Measurements from ENCODE around the gene PTPRCAP. TPM values are rescaled to one million over a fixed set of nuclear protein-coding genes. Genes with fewer than 3 reads are reported as not detected.

The PTPRCAP gene
- total and polyA plus RNA-seq, 4 donors = 2.9 to 6.2 (median 4.5) TPM

DNA sequence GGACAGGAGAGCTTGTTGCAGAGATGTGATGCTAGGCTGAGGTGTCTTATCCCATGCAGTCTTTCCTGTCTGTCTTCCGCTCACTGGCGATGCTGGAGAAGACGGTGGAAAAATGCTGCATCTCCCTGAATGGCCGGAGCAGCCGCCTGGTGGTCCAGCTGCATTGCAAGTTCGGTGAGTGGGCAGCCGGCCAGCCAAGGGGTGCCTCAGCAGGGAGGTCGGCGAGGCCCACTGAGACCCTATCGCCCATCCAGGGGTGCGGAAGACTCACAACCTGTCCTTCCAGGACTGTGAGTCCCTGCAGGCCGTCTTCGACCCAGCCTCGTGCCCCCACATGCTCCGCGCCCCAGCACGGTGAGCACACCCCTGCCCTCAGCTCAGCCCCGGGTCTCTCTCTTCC lies 44.0 kb downstream of the PTPRCAP start:
- no peak for DNase-seq (ENCODE audit: low spot score)
- WGBS = 95% methylated on average over 18 of the region's 18 CpGs
- H3K4me1 ChIP-seq (ENCODE audit: control insufficient read depth in 4 of 4, insufficient read depth in 4 of 4, low read length in 3 of 4) = peaks cover 0 to 26% (median 16%) of the 10 kb centered on the region in 4 donors

More for the DNA sequence above, 44.0 kb downstream of the PTPRCAP start:
- Histone ChIP-seq H3K27me3 (ENCODE audit: control insufficient read depth in 4 of 4, insufficient read depth in 4 of 4, low read length in 3 of 4) (no peaks in the 10 kb centered on the region), H3K36me3 (ENCODE audit: control insufficient read depth in 4 of 4, insufficient read depth in 3 of 4, low read depth in 1 of 4, low read length in 3 of 4) (peaks cover 12 to 25% (median 15%) of the 10 kb centered on the region in 4 donors), H3K4me3 (ENCODE audit: low read depth in 1 of 3, low read length in 3 of 3) (no peak overlapping the region), H3K9me3 (ENCODE audit: control insufficient read depth in 4 of 4, low read length in 3 of 4) (no peaks in the 10 kb centered on the region), H3K9ac (ENCODE audit: low read depth in 1 of 2, low read length in 2 of 2) (no peak overlapping the region), H3K27ac (ENCODE audit: low read depth in 1 of 2, low read length in 2 of 2) (no peak overlapping the region)
- TF ChIP-seq FOXA2 (IDR thresholded peaks at IDR 0.05) = no peak
- TF ChIP-seq, protein P1, sequence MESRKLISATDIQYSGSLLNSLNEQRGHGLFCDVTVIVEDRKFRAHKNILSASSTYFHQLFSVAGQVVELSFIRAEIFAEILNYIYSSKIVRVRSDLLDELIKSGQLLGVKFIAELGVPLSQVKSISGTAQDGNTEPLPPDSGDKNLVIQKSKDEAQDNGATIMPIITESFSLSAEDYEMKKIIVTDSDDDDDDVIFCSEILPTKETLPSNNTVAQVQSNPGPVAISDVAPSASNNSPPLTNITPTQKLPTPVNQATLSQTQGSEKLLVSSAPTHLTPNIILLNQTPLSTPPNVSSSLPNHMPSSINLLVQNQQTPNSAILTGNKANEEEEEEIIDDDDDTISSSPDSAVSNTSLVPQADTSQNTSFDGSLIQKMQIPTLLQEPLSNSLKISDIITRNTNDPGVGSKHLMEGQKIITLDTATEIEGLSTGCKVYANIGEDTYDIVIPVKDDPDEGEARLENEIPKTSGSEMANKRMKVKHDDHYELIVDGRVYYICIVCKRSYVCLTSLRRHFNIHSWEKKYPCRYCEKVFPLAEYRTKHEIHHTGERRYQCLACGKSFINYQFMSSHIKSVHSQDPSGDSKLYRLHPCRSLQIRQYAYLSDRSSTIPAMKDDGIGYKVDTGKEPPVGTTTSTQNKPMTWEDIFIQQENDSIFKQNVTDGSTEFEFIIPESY (IDR thresholded peaks at IDR 0.05) = no peak
- TF ChIP-seq SP1 (IDR thresholded peaks at IDR 0.05) = no peak
- TF ChIP-seq, protein P2, sequence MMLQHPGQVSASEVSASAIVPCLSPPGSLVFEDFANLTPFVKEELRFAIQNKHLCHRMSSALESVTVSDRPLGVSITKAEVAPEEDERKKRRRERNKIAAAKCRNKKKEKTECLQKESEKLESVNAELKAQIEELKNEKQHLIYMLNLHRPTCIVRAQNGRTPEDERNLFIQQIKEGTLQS (IDR thresholded peaks at IDR 0.05) = no peak
- TF ChIP-seq HNF4G (IDR thresholded peaks at IDR 0.05) = no peak
- no peak for TF ChIP-seq JUND (IDR thresholded peaks at IDR 0.05)
- no peak for TF ChIP-seq EGR1 (IDR thresholded peaks at IDR 0.05; ENCODE audit: low read depth in 2 of 2)
- TF ChIP-seq, protein P3, sequence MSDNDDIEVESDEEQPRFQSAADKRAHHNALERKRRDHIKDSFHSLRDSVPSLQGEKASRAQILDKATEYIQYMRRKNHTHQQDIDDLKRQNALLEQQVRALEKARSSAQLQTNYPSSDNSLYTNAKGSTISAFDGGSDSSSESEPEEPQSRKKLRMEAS (IDR thresholded peaks at IDR 0.05) = no peak
- no peak for TF ChIP-seq HNF4A (conservative IDR thresholded peaks at IDR 0.05)
- no peak for TF ChIP-seq NR2F2 (IDR thresholded peaks at IDR 0.05)
- no peak for TF ChIP-seq GABPA (IDR thresholded peaks at IDR 0.05 in 1 of 2, conservative IDR thresholded peaks at IDR 0.05 in 1 of 2)
- no peak for TF ChIP-seq TAF1 (conservative IDR thresholded peaks at IDR 0.05)
- TF ChIP-seq YY1 (IDR thresholded peaks at IDR 0.05) = no peak
- no peak for TF ChIP-seq RXRA (IDR thresholded peaks at IDR 0.05)
- TF ChIP-seq, protein P4, sequence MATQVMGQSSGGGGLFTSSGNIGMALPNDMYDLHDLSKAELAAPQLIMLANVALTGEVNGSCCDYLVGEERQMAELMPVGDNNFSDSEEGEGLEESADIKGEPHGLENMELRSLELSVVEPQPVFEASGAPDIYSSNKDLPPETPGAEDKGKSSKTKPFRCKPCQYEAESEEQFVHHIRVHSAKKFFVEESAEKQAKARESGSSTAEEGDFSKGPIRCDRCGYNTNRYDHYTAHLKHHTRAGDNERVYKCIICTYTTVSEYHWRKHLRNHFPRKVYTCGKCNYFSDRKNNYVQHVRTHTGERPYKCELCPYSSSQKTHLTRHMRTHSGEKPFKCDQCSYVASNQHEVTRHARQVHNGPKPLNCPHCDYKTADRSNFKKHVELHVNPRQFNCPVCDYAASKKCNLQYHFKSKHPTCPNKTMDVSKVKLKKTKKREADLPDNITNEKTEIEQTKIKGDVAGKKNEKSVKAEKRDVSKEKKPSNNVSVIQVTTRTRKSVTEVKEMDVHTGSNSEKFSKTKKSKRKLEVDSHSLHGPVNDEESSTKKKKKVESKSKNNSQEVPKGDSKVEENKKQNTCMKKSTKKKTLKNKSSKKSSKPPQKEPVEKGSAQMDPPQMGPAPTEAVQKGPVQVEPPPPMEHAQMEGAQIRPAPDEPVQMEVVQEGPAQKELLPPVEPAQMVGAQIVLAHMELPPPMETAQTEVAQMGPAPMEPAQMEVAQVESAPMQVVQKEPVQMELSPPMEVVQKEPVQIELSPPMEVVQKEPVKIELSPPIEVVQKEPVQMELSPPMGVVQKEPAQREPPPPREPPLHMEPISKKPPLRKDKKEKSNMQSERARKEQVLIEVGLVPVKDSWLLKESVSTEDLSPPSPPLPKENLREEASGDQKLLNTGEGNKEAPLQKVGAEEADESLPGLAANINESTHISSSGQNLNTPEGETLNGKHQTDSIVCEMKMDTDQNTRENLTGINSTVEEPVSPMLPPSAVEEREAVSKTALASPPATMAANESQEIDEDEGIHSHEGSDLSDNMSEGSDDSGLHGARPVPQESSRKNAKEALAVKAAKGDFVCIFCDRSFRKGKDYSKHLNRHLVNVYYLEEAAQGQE (IDR thresholded peaks at IDR 0.05) = no peak
- TF ChIP-seq RAD21 (IDR thresholded peaks at IDR 0.05) = no peak
- TF ChIP-seq, protein P5, sequence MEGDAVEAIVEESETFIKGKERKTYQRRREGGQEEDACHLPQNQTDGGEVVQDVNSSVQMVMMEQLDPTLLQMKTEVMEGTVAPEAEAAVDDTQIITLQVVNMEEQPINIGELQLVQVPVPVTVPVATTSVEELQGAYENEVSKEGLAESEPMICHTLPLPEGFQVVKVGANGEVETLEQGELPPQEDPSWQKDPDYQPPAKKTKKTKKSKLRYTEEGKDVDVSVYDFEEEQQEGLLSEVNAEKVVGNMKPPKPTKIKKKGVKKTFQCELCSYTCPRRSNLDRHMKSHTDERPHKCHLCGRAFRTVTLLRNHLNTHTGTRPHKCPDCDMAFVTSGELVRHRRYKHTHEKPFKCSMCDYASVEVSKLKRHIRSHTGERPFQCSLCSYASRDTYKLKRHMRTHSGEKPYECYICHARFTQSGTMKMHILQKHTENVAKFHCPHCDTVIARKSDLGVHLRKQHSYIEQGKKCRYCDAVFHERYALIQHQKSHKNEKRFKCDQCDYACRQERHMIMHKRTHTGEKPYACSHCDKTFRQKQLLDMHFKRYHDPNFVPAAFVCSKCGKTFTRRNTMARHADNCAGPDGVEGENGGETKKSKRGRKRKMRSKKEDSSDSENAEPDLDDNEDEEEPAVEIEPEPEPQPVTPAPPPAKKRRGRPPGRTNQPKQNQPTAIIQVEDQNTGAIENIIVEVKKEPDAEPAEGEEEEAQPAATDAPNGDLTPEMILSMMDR (IDR thresholded peaks at IDR 0.05; ENCODE audit: low read depth, low read length, missing input control) = no peak
- TF ChIP-seq FOXA1 (IDR thresholded peaks at IDR 0.05) = no peak

Data from liver (tissue), 9 donors.